Sigmoid colon (tissue), 4 donors: ENCODE data around the gene TAOK2.

ENCODE experiments used
- EP300 ChIP-seq, 4 donors: sonication (generic); formaldehyde crosslinking; IDR thresholded peaks; one replicate each; pipeline ENCODE4 v1.6.1; 2017; ENCODE audit warnings: antibody characterized with exemption in 4 of 4
- POLR2A ChIP-seq, 2 donors: fragments of 450-650 bp; IDR thresholded peaks; one replicate each; pipeline ENCODE4 v1.6.1; 2016; ENCODE audit warnings: antibody characterized with exemption in 2 of 2, mild to moderate bottlenecking in 2 of 2, moderate library complexity in 2 of 2
- TF ChIP-seq, protein P1 (sequence below), 4 experiments: fragments of 450-650 bp in 3 of 4; fragments of 200-600 bp in 1 of 4; IDR thresholded peaks; one replicate each; pipeline ENCODE4 v1.5.1; 2016 to 2019; ENCODE audit warnings: antibody characterized with exemption in 4 of 4, mild to moderate bottlenecking in 3 of 4, moderate library complexity in 2 of 4

DNA sequence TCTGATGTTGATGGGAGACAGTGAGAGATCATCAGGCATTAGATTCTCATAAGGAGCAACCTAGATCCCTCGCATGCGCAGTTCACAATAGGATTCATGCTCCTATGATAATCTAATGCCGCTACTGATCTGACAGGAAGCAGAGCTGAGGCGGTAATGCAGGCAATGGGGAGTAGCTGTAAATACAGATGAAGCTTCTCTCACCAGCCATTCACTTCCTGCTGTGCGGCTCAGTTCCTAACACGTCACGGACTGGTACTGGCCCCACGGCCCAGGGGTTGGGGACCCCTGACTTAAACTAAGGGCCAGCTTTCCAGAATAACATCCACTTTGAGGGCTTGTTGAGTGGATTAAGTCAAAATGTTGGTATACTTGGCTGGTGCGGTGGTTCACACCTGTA lies 14.4 kb upstream of the TAOK2 start:
- TF ChIP-seq, protein P1, sequence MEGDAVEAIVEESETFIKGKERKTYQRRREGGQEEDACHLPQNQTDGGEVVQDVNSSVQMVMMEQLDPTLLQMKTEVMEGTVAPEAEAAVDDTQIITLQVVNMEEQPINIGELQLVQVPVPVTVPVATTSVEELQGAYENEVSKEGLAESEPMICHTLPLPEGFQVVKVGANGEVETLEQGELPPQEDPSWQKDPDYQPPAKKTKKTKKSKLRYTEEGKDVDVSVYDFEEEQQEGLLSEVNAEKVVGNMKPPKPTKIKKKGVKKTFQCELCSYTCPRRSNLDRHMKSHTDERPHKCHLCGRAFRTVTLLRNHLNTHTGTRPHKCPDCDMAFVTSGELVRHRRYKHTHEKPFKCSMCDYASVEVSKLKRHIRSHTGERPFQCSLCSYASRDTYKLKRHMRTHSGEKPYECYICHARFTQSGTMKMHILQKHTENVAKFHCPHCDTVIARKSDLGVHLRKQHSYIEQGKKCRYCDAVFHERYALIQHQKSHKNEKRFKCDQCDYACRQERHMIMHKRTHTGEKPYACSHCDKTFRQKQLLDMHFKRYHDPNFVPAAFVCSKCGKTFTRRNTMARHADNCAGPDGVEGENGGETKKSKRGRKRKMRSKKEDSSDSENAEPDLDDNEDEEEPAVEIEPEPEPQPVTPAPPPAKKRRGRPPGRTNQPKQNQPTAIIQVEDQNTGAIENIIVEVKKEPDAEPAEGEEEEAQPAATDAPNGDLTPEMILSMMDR (IDR thresholded peaks at IDR 0.05): no peak
- TF ChIP-seq POLR2A (IDR thresholded peaks at IDR 0.05) (no peak), EP300 (IDR thresholded peaks at IDR 0.05) (no peak)
